SK-MEL-5 (cell line): ENCODE results near the gene RETREG1. TPM values are rescaled to one million over a fixed set of nuclear protein-coding genes. Genes with fewer than 3 reads are reported as not detected.
"Not testable (repeated sequence)": the region's sequence is repeated elsewhere in the genome, so short reads cannot be mapped to it uniquely, and the experiment has no call there.

Experiments
- DNase-seq: peaks from one replicate; pipeline ENCODE4 v3.0.0-alpha.2; 2016; ENCODE audit warnings: low read depth, low spot score
- in situ Hi-C: cut with HindIII; loops from 2 replicates; pipeline ENCODE4 v1.10.0; 2016; ENCODE audit warnings: low sequenced_read_pairs, high pct_unique_total_duplicates, low pct_unique_long_range_greater_than_20kb
- total RNA-seq: library from RNA; depleted of rRNA; stranded (reverse); fragments of >200 nt; shearing (Covaris generic); gene quantifications from 2 replicates; pipeline ENCODE4 v1.2.3, GENCODE V29; 2014

RETREG1 gene
- total RNA-seq, 1 experiment from 2014 or later: 47.9 TPM

DNA sequence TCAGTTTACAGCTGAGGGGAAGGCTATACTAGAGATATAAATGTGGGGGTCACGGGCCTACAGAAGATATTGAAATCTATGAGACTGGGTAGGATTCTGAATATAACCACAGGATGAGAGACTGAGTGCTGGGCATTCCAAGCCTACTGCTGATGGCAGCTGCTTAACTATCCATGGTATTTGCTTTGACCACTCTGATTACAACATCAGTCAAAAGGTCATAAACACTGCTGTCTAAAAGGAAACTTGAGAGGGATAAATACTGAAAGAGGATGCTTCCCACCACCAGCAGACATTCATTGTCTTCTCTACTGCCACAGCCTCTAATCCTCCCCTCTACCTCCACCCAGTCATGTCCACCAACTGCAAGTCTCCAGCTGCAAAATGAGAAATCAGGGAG is 155.0 kb downstream of the RETREG1 start:
- peak; percentile 49 for DNase-seq
- in situ Hi-C loops: no loop called here

DNA sequence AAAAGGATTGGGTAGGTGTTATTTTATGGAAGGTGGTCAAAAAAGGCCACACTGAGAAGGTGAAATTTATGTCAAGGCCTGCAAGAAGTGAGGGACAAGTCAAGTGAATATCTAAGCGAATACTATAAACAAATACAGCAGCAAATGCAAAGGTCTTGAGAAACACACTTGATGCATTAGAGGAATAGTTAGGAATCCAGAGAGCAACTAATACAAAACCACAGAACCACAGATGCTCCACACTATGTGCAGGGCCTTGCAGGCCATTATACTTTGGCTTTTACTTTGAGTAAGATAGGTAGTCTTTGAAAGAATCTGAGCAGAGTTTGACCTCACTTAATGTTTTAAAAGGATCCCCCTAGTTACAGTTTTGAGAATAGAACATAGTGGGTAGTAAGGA is 155.8 kb downstream of the RETREG1 start:
- no peak for DNase-seq
- in situ Hi-C loops: no loop called here

DNA sequence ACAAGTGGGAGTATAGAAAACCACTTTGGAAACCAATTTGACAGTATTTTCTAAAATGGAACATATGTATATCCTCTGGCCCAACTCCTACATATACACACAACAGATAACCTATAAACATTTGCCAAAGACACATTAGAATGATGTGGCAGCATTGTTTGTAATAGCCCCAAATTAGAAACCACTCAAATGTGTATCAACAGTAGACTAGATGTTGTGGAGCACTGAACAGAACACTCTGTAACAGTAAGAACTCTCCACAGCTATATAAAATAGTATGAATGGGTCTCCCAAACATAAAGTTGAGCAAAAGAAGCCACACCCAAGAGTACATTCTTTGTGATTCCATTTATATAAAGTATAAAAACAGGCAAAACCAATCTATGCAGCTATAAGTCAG is 157.3 kb downstream of the RETREG1 start:
- no peak for DNase-seq
- in situ Hi-C loops: no loop called here

DNA sequence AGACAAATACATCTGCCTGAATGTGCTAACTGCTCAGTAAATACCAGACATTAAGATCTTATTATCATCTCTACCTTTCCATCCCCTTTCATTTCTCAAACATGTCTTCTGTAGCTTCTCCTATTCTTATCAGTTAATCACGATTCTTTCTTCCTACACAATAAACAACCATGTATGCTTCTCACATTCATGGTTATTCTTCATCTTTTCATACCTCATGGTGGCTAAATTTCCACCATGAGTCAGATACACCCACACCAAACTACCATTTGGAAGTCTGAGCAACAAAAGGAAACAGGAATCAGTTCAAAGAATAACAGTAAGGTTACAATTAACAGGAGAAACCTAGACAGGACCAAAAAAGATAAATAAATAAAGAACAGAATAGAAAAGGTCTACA is 158.9 kb downstream of the RETREG1 start:
- DNase-seq: no peak
- in situ Hi-C loops: no loop called here

DNA sequence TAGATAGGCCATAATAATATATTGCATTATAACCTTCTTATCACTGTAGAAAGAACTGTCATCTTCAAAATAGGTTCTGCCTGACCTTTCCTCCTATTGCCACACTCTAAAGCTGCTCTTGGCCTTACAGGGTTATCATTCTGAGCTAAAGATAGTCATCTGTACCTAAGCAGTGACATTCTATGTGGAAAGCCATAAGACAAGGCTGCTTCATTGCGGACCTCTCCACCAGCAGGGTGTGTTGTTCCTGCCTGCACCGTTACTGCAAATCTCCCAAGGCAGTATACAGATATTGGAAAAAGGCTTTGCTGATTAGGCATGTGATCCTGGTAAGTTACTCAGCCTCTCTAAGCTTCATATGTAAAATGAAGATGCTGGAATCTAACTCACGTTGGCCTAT is 159.3 kb downstream of the RETREG1 start:
- in situ Hi-C loops: no loop called here
- DNase-seq: peak; percentile 69

DNA sequence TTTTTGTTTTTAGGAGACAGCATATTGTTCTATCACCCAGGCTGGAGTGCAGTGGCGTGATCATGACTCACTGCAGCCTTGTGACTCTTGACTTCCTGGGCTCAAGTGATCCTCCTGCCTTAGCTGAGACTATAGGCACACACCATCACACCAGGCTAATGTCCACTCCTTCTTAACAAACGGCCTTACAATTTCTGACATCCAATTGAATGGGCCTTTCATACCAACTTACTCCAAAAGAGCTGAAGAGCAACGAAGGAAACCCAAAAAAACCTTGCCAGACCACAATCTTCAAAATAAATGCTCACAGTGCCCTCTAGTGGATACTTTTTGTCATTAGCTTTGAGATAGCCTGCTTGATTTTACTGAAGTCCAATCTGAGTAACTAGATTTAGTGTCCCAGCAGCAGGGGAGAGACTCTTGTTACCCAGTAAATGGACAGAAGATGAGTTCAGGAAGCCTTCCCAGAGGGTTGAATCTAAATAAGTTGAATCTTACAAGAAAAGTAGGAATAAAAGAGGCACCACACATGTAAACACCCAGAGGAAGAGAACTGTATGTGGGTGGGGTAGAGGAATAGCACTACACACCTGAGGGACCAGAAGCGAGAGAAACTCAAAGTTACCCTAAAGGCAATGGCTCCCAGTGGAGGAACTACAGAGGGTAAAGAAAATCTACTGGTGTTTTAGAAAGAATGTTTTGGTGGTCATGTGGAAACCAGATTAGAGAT is 160.5 kb downstream of the RETREG1 start:
- in situ Hi-C loops: no loop called here
- peak; percentile 100 for DNase-seq

DNA sequence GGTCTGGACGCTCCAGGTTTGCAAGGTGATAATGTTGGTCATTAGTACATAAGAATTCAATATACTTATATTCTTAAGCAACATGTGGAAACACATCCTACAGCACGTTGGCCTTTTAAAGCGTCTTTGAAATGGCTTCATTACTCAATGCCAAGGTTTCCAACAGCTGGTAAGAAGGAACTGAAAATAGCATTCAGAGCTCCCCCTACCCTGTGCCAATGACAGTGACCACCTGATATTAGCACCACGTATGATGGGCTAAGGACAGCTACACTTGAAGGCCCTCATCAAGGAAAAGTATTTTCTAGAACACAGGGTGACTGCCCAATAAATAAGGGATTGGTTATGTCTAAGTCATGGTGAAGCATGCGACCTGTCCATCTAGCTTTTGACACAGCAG is 161.1 kb downstream of the RETREG1 start:
- no peak for DNase-seq
- in situ Hi-C loops: no loop called here

DNA sequence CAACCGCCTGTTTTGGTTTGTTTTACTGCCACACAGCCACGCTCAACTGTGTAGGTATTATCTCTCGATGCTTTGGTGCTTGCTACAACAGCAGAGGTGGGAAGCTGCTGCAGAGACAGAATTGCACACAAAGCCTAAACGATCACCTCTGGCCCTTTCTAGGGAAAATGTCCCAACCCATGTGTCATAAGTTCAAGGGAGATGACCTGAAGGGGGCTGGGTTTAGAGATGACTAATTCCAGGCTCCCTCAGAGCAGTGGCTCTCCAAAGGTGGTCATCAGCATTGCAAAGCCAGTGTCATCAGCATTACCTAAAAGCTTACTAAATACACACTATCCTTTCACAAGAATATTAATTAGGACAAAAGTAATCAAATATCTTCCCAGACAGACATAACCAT is 162.1 kb downstream of the RETREG1 start:
- in situ Hi-C loops: no loop called here
- no peak for DNase-seq

DNA sequence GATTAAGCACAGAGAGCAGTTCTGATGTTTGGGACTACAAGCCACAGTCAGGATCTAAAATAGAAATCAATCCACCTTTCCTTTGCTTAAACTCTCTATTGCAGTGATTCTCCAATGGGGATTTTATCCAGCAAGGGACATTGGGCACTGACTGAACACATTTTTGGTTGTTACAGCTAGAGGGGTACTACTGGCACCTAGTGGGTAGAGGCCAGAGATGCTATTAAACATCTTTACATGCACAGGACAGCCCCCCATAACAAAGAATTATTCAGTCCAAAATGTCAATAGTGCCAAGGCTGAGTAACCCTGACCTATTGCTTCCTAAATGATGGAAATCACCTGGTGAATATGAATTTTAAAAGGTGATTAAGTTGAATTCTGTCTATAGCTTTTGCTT is 163.2 kb downstream of the RETREG1 start:
- in situ Hi-C loops: no loop called here
- DNase-seq: peak; percentile 57

DNA sequence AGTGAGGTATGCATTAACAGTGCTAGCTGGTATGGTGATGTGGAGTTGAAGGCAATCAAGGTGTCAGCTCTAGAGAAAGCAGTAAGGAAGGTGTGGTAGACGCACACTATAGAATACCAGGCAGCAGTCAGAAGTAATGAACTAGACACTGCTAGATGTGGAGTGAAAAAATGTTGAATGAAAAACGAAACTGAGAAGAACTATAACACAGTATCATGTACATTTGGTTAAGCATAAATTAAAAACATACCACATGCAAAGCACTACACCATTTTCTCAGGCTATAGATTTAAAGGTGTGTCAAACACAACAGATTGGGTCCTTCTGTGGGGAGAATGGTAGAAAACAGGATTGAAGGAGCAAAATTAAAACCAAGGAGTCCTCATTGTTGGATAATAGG is 166.6 kb downstream of the RETREG1 start:
- in situ Hi-C loops: no loop called here
- no peak for DNase-seq

DNA sequence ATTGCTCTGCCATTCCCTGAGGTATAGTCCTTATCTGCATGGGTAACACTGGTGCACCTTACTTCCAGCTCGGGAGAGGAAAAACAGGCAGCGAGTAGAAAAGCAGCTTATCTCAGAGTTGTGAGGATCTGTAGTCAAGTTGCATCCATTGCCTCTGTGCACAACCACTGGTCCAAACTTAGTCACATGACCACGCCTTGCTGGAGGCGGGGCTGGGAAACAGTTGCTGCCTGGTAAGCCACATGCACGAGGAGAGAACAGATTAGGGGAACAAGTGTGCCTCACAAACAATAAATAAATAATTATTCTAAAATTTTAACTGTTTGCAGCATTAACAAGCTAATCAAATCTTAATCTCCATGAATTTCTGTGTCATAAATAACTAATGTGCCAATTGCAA is 169.8 kb downstream of the RETREG1 start:
- in situ Hi-C loops: no loop called here
- DNase-seq: peak; percentile 43

DNA sequence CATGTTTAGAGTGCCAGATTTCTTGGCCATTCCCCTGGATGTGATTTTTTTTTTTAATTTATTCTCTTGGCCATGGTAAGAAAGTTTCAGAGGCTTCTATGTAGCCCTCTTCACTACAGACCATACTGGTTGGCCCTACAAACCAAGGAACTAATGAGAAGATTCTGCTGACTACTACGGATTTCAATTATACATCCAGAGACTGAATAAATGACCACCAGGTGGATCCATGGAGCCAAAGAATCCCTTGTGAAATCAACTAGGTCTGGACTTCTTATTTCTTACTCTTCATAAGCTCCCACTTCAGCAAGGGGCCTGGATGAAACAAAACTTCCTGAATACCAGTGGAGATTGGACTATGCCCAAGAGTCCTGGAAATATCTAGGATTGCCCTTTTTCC is 178.8 kb downstream of the RETREG1 start:
- peak; percentile 65 for DNase-seq
- in situ Hi-C loops: no loop called here

DNA sequence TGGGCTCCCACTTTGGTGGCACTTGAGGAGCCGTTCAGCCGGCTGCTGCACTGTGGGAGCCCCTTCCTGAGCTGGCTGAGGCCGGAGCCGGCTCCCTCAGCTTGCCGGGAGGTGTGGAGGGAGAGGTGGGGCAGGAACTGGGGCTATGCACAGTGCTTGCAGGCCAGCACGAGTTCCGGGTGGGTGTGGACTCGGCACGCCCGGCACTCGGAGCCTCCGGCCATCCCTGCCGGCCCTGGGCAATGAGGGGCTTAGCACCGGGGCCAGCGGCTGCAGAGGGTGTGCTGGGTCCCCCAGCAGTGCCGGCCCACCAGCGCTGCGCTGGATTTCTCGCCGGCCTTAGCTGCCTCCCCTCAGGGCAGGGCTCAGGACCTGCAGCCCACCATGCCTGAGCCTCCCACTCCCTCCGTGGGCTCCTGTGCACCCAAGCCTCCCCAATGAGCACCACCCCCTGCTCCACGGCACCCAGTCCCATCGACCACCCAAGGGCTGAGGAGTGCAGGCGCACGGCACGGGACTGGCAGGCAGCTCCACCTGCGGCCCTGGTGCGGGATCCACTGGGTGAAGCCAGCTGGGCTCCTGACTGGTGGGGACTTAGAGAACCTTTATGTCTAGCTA is 180.6 kb downstream of the RETREG1 start:
- DNase-seq, in situ Hi-C loops: not testable (repeated sequence)

DNA sequence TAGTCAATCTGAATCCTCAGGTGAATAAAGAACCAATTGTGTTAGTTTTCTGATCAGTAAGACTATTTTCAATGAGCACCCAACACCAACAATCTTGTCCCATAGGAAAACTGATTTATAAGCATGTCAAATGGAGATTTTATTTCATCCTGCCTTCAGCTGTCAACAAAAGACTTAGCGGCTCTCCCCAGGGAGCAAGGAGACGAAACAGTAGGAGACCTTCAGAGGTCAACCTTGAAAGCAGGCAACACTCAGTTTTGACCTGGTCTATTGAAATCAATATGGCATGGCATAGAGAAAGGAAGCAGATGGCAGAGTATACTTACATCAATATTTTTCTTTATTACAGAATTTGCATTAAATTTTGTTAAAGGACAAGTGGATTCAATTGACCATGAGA is 185.3 kb downstream of the RETREG1 start:
- in situ Hi-C loops: no loop called here
- DNase-seq: no peak

DNA sequence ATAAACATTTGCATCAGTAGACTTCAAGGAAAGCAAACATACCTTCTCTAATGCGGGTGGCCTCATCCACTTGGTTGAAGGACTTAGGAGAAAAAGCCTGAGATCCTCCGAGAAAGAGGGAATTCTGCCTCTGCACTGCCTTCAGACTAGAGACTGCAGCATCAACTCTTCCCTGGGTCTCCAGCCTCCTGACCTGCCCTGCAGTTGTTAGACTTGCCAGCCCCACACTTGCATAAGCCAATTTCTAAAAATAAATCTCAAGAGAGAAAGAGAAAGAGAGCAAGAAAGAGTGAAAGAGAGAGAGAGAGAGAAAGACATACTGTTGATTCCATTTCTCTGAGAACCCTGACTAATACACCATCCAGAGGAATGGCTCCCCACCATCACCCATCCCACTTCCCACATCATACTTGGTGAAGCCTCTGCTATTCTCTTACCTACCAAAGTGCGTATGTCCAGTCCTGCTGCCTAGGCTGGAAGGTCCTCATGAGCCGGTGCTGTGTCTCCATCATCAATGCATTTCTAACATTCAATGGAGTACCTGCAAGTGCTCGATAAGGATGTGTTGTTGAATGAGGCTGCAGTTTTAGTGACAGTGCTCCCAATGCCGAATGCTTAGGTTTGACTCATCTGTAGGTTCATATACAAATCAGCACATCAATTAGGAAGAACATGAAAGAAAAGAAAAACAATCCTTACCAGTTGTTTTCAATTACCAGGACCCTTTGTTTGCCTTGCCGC is 186.3 kb downstream of the RETREG1 start:
- DNase-seq: no peak
- in situ Hi-C loops: no loop called here

DNA sequence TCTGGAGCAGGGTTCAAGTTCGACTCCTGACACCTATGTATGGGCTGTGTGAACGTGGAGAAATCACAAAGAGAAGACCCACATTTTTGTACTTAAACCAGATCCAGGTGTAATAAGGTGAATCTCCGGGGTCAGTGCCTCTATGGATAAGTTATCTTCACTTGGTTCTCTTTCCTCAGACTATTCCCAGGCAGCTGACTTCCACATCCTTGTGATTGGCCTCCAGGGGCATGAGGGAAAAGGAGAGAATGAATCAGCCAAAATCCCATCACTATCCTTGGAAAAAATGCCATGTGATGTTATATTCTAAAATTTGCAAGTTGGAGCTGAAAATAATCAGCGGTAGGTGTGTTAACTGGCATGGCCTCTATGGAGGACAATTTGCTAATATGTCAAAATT is 188.4 kb downstream of the RETREG1 start:
- in situ Hi-C loops: no loop called here
- DNase-seq: peak; percentile 22

DNA sequence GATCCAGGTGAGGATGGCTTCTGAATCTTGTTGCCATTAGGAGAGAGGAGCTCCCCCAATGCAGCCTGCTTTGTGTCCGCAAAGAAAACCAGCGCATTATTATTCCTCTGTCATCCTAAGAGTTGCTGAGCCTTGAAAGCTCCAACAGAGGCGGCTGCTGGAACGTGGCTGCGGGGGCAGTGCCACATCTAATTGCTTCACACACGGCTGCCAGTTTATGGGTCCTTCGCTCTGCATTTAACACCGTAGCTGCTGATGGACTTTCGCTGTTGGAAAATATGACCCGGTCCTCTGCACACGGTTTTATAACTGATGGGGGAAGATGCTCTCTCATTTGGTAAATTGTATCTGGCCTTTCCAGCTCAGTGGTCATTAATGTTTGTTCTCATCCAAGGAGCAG is 189.2 kb downstream of the RETREG1 start:
- no peak for DNase-seq
- in situ Hi-C loops: no loop called here
